Retina (tissue), 1 donor: Measurements from ENCODE around the gene ATG5.
"Not testable (repeated sequence)": the region's sequence is repeated elsewhere in the genome, so short reads cannot be mapped to it uniquely, and the experiment has no call there.

Experiments
- DNase-seq: peaks from one replicate; pipeline ENCODE4 v3.0.0-alpha.2; 2016

Gene ATG5

DNA sequence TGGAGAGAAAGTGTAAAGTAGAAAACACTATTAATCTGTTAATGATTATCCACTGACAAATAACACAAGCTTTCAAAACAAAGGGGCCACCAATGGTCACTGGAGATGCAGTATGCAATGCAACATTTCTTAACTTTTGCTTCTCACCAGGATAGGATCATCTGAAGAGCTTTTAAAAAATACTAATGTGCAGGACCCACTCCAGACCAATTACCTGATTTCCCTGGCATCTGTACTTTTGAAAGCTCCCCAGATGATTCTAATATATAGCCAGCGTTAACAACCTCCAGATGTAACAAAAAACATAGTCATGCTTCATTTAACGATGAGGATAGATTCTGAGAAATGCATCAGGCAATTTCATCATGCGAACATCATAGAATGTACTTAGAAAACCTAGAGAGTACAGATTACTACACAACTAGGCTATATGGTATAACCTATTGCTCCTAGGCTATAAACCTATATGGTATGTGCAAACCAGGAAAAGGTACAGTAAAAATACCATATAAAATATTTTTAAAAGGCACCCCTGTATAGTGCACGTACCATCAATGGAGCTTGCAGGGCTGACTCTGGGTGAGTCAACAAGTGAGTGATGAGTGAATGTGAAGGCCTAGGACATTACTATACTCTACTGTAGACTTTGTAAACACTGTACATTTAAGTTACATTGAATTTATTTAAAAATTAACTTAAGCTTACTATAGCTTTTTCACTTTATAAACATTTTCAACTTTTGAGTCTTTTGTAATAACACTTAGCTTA, 69.2 kb downstream of the ATG5 start:
- no peak for DNase-seq

DNA sequence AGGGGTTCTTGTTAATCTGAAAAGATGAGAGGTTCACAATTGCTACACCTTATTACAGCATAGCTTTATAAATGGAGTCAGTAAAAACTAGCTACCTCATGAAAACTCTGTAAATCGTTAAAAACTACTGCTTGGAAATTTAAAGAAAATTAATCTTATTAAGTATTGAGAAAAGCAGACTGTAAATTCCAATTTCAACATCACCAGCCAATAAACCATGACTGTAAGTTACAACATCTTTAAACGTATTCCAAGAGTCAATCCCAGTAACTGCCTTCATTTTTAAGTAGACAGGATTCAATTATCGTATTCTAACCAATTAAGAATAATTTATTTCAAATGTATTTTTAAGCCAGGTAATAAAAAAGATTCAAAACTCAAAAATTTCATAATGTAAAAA, 70.3 kb downstream of the ATG5 start:
- no peak for DNase-seq

DNA sequence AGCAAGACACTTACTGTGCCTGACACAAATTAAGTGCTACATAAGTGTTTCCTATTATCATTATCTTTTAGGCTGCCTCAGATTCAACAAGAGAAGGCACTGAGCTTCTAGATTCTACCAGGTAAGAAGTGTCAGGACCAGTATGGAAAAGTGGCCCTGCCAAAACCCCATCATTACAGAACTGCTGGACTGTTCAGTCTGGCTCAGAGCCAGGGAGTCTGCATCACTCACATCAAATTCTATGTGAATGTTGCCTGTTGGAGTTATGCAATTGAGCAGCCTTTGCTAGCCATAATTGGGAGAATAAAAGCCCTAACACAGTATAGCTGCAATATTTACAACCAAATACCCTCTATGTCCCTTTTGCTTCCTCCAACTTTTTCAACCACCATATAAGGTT, 70.9 kb downstream of the ATG5 start:
- DNase-seq = no peak

DNA sequence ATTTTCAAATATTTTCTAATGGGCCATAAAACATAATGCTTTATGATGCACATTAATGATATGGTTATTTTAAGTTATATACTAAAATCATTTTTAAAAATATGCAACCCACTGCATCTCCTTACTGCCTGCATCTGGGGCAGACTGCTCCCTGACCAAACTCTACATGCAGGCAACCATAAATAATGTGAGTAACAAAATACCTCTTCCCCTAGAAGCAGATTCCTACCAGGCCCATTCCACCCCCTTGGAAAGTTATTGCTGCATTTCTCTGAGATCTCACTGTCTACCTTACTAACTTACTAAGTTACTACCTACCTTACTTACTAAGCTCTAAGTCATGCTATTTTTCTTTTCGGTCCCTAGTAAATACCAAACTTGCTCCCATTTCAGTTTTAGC, 71.8 kb downstream of the ATG5 start:
- DNase-seq = no peak

DNA sequence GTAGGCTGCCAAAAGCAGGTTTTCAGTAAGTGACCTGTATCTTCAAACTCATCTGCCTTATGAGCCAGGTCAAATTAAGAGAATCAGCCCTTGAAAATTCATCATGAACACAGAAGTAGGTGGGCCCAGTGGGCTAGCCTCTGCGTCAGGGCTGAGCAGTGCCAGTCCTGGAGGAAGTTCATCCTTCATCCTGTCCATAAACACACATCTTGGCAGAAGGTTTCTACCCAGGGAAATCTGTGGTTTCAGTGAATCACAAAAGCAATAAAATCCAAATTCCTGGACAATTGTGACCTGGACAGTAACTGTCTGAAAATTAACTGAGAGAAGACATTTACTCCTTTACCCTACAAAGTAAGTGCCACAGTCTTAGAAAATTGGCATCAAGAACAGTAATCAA, 72.4 kb downstream of the ATG5 start:
- no peak for DNase-seq

DNA sequence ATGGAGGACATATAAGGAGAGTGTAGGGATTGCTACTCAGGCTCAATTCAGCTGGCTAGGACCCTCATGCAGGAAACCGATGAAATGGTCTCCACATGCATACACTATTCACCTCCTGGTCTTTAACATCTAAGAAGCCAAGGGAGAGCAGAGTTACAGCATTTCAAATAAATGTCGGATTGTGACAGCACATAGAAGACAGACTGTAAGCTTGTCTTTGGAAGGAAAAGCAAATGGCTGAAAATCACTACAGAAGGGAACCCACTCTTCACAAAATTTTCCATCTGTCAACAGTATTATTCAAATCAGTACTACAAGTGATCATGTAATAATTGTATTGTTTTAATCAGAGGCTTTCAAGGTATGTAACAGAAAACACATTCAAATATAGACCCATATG, 72.9 kb downstream of the ATG5 start:
- DNase-seq = no peak

DNA sequence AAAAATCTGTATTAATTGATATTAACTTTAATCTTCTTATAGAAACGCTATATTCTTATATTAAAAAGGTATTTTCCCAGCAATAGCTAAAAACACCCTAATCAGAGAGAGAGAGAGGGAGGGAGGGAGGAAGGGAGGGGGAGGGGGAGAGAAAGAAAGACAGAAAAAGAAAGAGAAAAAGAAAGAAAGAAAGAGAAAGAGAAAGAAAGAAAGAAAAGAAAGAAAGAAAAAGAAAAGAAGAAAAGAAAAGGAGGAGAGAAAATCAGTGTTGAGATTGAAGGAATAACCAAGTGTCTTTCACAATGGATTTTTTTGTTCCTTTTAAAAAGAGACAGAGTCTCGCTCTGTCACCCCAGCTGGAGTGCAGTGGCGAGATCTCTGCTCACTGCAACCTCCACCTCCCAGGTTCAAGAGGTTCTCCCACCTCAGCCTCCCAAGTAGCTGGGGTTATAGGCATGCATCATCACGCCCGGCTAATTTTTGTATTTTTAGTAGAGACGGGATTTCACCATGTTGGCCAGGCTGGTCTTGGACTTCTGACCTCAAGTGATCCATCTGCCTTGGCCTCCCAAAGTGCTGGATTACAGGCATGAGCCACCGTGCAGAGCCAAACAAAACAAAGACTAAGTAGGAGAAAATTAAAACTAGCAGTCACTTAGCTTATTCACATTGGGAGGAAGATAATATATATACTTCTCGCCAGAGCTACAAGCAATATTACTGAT, 73.9 kb downstream of the ATG5 start:
- DNase-seq = not testable (repeated sequence)

DNA sequence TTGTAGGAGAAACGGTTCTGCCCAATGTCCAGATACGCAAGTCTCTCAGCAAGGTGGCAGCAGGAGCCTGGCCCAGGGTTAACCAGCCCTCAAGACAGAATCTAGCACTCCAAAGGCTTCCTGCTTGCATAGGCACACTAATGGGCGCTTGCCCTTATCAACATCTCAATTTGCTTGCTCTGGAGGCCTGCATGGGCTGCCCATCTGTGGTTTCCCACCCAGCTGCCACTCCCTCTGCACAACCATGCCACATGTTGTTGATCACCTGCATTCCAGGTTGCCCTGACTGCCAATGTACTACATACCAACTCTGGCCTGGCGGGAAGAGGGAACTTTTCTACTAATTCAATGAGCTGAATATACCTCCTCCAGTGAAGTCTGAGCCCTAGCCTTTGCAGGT, 74.6 kb downstream of the ATG5 start:
- no peak for DNase-seq

DNA sequence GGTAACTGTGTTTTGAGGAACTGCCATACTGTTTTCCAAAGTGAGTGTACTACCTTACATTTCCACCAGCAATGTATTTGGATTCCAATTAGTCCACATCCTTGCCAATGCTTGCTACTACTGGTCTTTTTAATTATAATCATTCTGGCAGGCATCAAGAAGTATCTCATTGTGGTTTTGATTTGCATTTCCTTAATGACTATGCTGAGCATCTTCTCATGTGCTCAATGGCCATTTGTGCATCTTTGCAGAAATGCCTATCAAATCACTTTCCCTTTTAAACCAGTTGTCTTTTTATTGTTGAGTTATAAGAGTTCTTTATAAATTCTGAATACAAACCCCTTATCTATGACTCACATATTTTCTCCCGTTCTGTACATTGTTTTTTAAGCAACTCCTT, 75.9 kb downstream of the ATG5 start:
- no peak for DNase-seq

DNA sequence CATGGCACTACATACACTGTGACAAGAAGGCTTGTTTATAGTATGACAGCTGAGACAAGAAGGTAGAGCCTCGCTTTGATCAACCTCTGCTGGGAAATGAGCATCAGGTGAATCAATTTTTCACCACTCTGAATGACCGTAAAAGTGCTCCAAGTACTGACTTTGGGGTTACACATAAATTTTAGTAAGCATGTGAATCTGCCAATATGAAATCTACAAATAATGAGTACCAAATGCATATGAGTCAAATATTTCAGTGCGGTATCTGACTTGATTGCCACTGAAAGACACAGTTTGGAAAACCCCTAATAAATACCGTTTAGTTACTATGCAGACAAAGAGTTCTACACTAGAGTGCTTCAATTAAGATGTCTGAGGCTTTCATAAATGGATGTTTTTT, 77.8 kb downstream of the ATG5 start:
- DNase-seq = no peak

DNA sequence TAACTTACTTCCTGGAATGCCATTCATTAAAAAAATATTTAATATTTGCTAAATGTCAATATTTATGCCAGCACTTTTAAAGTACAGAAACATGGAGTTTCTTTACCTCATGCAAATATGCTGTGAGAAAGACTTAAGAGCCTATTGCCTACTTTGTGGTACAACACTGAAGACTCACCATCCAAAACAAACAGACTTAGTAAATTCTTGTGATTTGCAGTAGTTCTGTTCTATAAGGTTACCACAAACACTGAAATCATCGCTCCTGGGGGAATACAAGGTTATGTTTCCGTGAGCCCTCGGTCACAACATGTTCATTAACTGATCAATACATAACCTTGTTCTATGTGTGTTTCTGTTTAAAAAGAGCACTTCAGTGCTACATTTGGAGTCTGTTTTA, 78.3 kb downstream of the ATG5 start:
- DNase-seq = no peak

DNA sequence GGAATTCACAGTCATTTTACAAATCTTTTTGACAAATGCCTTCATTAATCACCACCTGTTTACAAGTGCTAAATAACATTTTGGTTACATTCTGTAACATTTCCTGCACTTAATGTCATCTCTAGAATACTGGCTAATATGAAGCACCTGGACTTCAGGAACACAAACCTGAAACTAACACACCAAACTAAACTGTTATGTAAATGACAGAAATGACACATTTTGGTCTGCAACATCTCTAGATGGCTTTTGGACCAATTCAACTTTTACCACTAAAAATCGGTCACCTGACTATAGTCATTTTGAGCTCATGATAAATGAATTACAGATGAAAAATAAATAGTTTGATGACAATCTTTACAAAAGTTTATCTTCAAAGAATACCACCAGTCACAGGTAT, 80.6 kb downstream of the ATG5 start:
- no peak for DNase-seq

DNA sequence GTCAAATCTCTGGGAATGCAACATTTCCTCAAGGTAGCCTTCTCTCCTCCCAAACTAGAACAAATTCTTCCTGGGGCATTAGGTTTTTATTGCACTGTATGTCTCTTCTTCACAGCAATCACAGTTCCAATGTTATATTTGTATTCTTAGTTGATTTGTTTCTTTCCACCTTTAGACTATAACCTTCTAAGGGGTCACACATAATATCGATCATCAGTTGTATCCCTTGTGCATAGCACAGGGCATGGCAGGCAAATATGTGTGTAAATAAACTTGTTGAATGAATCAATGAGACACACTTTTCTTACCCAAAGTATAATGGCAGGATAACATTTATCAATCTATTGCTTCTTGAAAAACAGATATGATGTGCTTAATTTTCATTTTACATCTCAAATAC, 81.0 kb downstream of the ATG5 start:
- DNase-seq = no peak

DNA sequence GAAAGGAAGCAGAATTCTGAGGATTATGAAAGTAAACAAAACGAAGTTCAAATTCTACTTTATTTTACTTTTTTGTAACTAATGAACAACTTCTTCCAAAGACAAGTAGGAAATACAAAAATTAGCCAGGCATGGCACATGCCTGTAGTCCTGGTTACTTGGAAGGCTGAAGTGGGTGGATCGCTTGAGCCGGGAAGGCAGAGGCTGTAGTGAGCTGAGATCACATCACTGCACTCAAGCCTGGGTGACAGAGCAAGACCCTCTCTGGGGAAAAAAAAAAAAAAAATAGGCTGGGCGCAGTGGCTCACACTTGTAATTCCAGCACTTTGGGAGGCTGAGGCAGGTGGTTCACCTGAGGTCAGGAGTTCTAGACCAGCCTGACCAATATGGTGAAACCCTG, 82.3 kb downstream of the ATG5 start:
- DNase-seq = no peak

DNA sequence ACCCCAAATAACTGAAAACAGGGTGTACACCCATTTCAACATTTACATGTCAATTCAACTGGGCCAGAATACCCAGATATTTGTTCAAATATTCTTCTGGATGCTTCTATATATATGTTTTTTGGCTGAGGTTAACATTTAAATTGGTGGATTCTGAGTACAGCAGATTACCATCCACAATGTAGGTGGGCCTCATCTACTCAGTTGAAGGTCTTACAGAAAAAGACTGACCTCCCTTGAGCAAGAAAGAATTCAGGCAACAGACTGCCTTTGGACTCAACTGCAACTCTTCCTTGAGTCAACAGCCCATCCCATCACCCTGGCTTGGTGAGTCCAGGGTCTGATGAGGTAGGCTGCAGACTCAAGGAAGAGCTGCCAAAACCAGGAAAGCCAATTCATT, 84.1 kb downstream of the ATG5 start:
- DNase-seq = no peak

DNA sequence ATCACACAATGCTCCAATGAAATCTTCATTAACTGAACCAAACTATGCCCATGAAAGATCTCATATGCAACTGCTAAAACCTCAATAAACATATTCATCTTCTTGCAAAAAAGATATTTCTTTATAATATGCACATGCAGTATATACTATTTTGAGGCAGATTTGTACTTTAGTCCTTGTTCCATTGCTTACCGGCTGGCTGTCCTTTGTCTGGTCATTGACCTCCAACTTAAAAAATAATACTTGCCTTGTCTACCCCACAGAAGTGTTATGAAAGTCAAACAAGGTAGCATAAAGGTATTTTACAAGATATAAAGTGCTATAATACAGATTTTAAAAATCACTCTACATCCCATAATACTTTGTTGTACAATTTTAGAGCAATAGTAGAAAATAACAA, 88.3 kb downstream of the ATG5 start:
- no peak for DNase-seq

DNA sequence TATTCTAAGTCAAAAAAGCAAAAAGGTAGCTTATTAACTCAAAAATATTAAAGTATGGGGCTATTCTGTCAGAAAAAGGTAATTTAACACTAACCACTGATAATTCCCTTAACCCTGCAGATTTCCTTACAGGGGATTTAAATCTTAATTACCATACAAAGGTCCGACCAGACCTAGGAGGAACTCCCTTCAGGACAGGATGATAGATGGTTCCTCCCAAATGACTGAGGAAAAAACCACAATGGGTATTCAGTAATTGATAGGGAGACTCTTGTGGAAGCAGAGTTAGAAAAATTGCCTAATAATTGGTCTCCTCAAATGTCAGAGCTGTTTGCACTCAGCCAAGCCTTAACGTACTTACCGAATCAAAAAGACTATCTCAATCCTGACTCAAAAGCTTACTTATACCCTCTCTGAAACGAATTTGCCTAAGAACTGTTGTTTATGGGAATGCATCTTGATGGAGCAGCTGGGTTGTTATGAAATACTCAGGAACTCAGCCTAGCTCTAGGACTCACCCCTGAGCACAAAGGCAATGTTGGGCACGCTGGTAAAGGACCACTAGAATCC, 95.6 kb downstream of the ATG5 start:
- not testable (repeated sequence) for DNase-seq

DNA sequence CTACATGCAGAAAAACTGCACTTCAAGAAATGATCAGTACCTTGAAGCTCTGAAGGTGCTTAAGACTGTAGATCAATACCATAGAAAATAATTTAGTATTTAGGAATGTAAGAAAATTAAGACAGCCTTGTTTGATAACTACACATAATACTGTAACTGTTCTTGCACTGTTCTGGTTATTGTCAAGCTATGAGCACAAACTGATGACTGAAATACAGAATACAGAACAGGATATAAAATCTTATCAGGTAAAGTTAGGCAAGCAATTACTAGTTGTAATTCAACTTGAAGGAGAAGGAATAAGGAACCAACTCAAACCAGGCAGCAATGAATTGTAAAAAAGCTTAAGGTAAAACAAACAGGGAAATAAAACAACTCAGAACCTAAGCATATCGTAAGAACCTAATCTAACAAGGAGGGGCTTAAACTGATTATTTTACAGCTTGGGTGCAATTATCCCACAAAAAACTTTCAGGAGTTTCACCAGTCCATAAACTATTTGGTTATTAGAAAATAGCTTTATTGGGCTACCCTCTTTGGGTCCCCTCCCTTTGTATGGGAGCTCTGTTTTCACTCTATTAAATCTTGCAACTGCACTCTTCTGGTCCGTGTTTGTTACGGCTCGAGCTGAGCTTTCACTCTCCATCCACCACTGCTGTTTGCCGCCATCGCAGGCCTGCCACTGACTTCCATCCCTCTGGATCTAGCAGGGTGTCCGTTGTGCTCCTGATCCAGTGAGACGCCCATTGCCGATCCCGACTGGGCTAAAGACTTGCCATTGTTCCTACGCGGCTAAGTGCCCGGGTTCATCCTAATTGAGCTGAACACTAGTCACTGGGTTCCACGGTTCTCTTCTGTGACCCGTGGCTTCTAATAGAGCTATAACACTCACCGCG, 97.7 kb downstream of the ATG5 start:
- DNase-seq = no peak

DNA sequence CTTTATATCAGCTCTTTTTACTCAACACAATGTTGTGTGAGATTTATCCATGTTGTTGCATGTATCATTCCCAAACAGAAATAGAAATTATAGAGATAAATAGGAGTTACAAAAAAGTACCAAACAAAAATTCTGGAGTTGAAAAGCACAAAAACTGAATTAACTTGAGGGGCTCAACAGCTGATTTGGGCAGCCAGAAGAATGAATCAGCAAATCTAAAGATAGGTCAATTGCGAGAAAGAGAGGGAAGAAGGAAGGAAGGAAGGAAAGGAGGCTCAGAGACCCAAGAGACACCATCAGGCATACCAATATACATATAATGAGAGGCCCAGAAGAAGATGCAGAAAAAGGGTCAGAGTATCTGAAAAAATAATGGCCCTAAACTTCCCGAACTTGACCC, 98.9 kb downstream of the ATG5 start:
- DNase-seq = no peak

DNA sequence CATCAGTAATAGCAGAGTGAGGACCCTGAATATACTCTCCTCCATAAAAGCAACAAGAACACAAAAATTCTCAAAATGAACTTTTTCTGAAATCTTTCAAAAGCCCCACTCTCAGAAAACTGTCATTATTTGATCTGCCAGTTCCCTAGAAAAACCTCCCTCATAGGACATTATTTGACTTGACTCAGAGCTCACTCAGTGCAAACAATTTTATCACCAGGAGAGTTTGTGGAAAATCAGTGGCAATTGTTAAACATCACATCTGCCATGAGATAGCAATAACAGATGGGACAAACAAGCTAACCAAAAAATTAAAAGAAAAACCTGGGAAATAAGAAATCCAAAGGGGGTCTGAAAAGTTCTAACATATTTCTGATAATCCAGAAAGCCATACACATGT, 100.0 kb downstream of the ATG5 start:
- no peak for DNase-seq

DNA sequence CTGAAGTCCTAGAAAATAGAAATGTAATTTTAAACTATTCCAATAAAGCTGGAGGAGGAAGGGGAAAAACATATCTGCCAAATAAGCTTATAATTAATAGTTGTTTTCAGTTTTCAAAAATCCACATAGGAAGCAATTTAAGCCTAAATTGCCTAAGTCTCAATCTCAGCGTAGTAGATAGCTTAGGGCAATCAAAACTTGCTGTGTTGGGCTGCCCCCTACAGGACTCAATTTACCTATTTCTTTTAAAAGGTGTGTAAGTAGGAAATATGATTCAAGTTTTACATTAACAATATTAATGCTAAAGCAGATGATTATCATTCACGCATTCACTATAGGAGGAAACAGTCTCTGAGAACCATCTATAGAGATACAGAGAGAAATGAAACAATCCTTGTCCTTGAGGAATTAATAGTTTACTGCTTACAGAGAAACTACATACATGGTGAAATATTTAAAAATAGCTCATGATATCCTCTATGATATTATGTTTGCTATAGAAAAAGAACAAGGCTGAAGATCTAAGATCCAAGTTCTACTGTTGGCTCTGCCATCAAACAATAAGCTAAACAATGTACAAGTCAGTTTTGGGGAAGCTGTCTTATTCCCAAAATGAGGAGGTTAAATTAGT, 102.1 kb downstream of the ATG5 start:
- DNase-seq = peak; percentile 17

DNA sequence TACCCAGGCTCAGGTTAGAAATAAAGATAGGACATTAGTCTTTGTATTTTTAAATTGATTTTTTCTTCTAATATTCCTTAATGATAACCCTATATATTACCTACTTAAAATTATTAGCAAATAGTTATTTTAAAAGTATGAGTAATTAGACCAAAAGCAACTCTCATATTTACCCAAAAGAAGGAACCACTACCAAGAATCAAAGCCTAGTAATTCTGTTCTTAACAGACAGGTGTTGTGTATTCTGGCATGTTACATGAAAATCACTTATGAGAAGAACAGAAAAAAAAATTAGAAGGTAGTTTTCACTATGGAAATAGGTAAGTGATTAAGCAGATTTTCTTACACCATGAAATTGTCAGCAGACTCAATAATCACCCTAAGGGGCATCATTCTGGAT, 105.1 kb downstream of the ATG5 start:
- DNase-seq = no peak

DNA sequence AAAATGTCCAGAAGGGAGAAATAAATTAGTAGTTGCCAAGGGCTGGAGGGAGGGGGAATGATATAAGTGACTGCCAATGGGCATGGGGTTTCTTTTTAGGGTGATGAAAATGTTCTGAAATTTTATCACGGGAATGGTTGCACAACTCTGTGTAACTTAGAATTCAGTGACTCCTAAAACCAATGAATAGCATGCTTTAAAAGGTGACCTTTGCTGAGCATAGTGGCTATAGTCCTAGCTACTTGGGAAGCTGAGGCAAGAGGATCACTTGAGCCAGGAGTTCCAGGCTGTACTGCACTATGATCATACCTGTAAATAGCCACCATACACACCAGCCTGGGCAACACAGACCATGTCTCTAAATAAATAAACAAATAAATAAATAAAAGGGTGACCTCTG, 109.0 kb downstream of the ATG5 start:
- DNase-seq = no peak
